ENCODE data around the gene NEDD4L.

NEDD4L gene

GRCh38 chr18:58055890-58056558 is 12.0 kb downstream of the NEDD4L start:
- no peak for ATAC-seq
- TF ChIP-seq ZNF565 (CRISPR knock-in tag; conservative IDR thresholded peaks at IDR 0.05; ENCODE audit: low read depth) (no peak), CSDC2 (CRISPR knock-in tag; IDR thresholded peaks at IDR 0.05) (no peak), TOX (CRISPR knock-in tag; IDR thresholded peaks at IDR 0.05; ENCODE audit: borderline replicate concordance) (no peak), ESRRG (CRISPR knock-in tag; IDR thresholded peaks at IDR 0.05) (no peak), TCF4 (CRISPR knock-in tag; IDR thresholded peaks at IDR 0.05; ENCODE audit: borderline replicate concordance) (no peak)
- TF ChIP-seq, protein P1, sequence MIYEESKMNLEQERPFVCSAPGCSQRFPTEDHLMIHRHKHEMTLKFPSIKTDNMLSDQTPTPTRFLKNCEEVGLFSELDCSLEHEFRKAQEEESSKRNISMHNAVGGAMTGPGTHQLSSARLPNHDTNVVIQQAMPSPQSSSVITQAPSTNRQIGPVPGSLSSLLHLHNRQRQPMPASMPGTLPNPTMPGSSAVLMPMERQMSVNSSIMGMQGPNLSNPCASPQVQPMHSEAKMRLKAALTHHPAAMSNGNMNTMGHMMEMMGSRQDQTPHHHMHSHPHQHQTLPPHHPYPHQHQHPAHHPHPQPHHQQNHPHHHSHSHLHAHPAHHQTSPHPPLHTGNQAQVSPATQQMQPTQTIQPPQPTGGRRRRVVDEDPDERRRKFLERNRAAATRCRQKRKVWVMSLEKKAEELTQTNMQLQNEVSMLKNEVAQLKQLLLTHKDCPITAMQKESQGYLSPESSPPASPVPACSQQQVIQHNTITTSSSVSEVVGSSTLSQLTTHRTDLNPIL (CRISPR knock-in tag; IDR thresholded peaks at IDR 0.05; ENCODE audit: low read depth) = no peak

DNA sequence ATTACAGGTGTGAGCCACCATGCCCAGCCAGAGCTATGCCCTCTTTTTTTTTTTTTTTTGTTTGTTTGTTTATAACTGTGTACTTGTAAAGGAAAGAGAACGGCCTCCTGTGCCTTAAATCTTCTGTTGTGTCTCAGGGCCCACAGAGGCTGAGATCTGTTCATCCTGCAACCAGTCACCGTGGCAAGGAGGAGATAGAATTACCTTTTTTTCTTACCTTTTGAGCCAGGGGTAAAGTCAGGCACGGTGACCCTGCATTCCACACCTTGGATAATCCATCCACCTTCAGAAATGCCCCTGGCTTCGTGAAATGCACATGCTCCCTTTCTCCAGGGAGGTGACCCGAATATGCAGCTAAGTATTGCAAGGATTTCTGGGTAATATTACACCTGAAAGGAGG is 12.8 kb downstream of the NEDD4L start:
- TF ChIP-seq ARNTL (CRISPR knock-in tag; IDR thresholded peaks at IDR 0.05; ENCODE audit: borderline replicate concordance, low read depth) = no peak
- TF ChIP-seq ZC3H10 (CRISPR knock-in tag; IDR thresholded peaks at IDR 0.05) = no peak
- no peak for TF ChIP-seq ZNF8 (CRISPR knock-in tag; IDR thresholded peaks at IDR 0.05)
- TF ChIP-seq ZFP3 (CRISPR knock-in tag; IDR thresholded peaks at IDR 0.05) = no peak
- TF ChIP-seq, protein P2, sequence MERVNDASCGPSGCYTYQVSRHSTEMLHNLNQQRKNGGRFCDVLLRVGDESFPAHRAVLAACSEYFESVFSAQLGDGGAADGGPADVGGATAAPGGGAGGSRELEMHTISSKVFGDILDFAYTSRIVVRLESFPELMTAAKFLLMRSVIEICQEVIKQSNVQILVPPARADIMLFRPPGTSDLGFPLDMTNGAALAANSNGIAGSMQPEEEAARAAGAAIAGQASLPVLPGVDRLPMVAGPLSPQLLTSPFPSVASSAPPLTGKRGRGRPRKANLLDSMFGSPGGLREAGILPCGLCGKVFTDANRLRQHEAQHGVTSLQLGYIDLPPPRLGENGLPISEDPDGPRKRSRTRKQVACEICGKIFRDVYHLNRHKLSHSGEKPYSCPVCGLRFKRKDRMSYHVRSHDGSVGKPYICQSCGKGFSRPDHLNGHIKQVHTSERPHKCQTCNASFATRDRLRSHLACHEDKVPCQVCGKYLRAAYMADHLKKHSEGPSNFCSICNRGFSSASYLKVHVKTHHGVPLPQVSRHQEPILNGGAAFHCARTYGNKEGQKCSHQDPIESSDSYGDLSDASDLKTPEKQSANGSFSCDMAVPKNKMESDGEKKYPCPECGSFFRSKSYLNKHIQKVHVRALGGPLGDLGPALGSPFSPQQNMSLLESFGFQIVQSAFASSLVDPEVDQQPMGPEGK (CRISPR knock-in tag; IDR thresholded peaks at IDR 0.05; ENCODE audit: borderline replicate concordance) = no peak

DNA sequence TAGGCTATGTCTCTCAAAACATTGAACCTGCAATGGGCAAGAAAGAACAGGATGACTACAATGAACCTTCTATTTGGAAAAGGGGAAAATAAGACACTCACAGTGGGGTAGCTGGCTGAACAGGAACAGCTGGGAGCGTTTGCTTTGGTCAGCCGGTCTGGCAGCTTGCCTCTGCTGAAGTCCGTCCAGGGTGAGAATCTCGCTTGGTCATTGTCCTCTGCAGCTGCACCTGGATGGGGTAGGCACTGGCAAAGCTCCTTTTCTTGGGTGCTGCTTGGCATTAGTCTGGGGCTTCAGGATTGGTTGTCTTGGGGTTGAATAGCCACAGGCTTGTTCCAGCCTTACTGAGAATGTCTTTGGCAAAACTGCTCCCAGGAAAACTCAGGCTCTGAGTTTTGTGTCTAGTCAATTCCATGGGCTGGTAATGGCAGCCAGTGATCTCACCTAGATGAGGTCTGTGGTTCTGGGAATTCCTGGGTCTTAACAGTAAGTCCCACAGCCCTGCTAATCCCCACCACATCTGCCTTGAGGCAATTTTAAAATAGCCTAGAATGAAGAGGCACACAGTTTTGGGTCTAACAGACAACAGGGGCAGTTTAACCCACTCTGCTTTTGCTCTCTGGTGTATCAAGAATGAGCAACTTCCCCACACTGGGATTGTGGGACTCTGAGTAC is 13.4 kb downstream of the NEDD4L start:
- ATAC-seq = no peak
- TF ChIP-seq, protein P2 (CRISPR knock-in tag; IDR thresholded peaks at IDR 0.05; ENCODE audit: borderline replicate concordance) = no peak
- TF ChIP-seq, protein P1 (CRISPR knock-in tag; IDR thresholded peaks at IDR 0.05; ENCODE audit: low read depth) = no peak
- TF ChIP-seq, protein P3, sequence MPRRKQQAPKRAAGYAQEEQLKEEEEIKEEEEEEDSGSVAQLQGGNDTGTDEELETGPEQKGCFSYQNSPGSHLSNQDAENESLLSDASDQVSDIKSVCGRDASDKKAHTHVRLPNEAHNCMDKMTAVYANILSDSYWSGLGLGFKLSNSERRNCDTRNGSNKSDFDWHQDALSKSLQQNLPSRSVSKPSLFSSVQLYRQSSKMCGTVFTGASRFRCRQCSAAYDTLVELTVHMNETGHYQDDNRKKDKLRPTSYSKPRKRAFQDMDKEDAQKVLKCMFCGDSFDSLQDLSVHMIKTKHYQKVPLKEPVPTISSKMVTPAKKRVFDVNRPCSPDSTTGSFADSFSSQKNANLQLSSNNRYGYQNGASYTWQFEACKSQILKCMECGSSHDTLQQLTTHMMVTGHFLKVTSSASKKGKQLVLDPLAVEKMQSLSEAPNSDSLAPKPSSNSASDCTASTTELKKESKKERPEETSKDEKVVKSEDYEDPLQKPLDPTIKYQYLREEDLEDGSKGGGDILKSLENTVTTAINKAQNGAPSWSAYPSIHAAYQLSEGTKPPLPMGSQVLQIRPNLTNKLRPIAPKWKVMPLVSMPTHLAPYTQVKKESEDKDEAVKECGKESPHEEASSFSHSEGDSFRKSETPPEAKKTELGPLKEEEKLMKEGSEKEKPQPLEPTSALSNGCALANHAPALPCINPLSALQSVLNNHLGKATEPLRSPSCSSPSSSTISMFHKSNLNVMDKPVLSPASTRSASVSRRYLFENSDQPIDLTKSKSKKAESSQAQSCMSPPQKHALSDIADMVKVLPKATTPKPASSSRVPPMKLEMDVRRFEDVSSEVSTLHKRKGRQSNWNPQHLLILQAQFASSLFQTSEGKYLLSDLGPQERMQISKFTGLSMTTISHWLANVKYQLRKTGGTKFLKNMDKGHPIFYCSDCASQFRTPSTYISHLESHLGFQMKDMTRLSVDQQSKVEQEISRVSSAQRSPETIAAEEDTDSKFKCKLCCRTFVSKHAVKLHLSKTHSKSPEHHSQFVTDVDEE (CRISPR knock-in tag; IDR thresholded peaks at IDR 0.05) = no peak
- TF ChIP-seq TCF4 (CRISPR knock-in tag; IDR thresholded peaks at IDR 0.05; ENCODE audit: borderline replicate concordance) = no peak
- no peak for TF ChIP-seq SNAI2 (CRISPR knock-in tag; IDR thresholded peaks at IDR 0.05)
- TF ChIP-seq ESRRG (CRISPR knock-in tag; IDR thresholded peaks at IDR 0.05) = no peak
- no peak for TF ChIP-seq ARNTL (CRISPR knock-in tag; IDR thresholded peaks at IDR 0.05; ENCODE audit: borderline replicate concordance, low read depth)
- TF ChIP-seq TOX (CRISPR knock-in tag; IDR thresholded peaks at IDR 0.05; ENCODE audit: borderline replicate concordance) = no peak
- no peak for TF ChIP-seq GLIS3 (CRISPR knock-in tag; IDR thresholded peaks at IDR 0.05)
- no peak for TF ChIP-seq ZFP30 (CRISPR knock-in tag; IDR thresholded peaks at IDR 0.05)
- TF ChIP-seq ZNF8 (CRISPR knock-in tag; IDR thresholded peaks at IDR 0.05) = no peak
- TF ChIP-seq, protein P4, sequence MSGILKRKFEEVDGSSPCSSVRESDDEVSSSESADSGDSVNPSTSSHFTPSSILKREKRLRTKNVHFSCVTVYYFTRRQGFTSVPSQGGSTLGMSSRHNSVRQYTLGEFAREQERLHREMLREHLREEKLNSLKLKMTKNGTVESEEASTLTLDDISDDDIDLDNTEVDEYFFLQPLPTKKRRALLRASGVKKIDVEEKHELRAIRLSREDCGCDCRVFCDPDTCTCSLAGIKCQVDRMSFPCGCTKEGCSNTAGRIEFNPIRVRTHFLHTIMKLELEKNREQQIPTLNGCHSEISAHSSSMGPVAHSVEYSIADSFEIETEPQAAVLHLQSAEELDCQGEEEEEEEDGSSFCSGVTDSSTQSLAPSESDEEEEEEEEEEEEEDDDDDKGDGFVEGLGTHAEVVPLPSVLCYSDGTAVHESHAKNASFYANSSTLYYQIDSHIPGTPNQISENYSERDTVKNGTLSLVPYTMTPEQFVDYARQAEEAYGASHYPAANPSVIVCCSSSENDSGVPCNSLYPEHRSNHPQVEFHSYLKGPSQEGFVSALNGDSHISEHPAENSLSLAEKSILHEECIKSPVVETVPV (CRISPR knock-in tag; IDR thresholded peaks at IDR 0.05) = no peak
- TF ChIP-seq BACH2 (CRISPR knock-in tag; IDR thresholded peaks at IDR 0.05; ENCODE audit: borderline replicate concordance) = no peak
- no peak for TF ChIP-seq CSDC2 (CRISPR knock-in tag; IDR thresholded peaks at IDR 0.05)
- no peak for TF ChIP-seq ISL1 (CRISPR knock-in tag; IDR thresholded peaks at IDR 0.05)
- no peak for TF ChIP-seq ZC3H10 (CRISPR knock-in tag; IDR thresholded peaks at IDR 0.05)

More for the DNA sequence above, 12.8 kb downstream of the NEDD4L start:
- no peak for ATAC-seq
